Measurements from ENCODE around the gene CHST3. TPM values are rescaled to one million over a fixed set of nuclear protein-coding genes. Genes with fewer than 3 reads are reported as not detected.
"Not testable (repeated sequence)": the region's sequence is repeated elsewhere in the genome, so short reads cannot be mapped to it uniquely, and the experiment has no call there.

CHST3 gene
- total RNA-seq, 2 experiments from 2014 or later, result 0.05 TPM; not detected in 1

- ATAC-seq (no peak), DNase-seq (no peak)
- Mint-ChIP-seq H3K4me3 (no peak overlapping the region), H3K36me3 (no peaks in the 10 kb centered on the region), H3K27me3 (peaks cover 5% of the 10 kb centered on the region), H3K9me3 (ENCODE audit: low read depth) (no peaks in the 10 kb centered on the region), H3K27ac (no peak overlapping the region), H3K4me1 (peaks cover 4% of the 10 kb centered on the region)
- CTCF ChIA-PET, result no interaction called here
Measured at GRCh38 chr10:71980181-71981014, 16.2 kb downstream of the CHST3 start.

GRCh38 chr10:71981015-71981875 is 17.1 kb downstream of the CHST3 start:
- Mint-ChIP-seq H3K27me3 (peaks cover 5% of the 10 kb centered on the region), H3K36me3 (no peaks in the 10 kb centered on the region), H3K27ac (no peak overlapping the region), H3K9me3 (ENCODE audit: low read depth) (no peaks in the 10 kb centered on the region), H3K4me3 (no peak overlapping the region), H3K4me1 (peaks cover 9% of the 10 kb centered on the region)
- ATAC-seq (no peak), DNase-seq (no peak)
- CTCF ChIA-PET, result no interaction called here

- Mint-ChIP-seq H3K27me3 (peaks cover 5% of the 10 kb centered on the region), H3K9me3 (ENCODE audit: low read depth) (no peaks in the 10 kb centered on the region), H3K4me1 (peaks cover 9% of the 10 kb centered on the region), H3K27ac (no peak overlapping the region), H3K4me3 (no peak overlapping the region), H3K36me3 (no peaks in the 10 kb centered on the region)
- CTCF ChIA-PET, result no interaction called here
- ATAC-seq (no peak), DNase-seq (no peak)
Measured at GRCh38 chr10:71981876-71982230, 17.7 kb downstream of the CHST3 start.

- CTCF ChIA-PET, result no interaction called here
- H3K27me3 Mint-ChIP-seq, result peaks cover 5% of the 10 kb centered on the region
Measured at GRCh38 chr10:71982269-71983178, 18.3 kb downstream of the CHST3 start.

GRCh38 chr10:71984126-71984808 is 20.1 kb downstream of the CHST3 start:
- Mint-ChIP-seq H3K4me1 (peaks cover 9% of the 10 kb centered on the region), H3K4me3 (no peak overlapping the region), H3K9me3 (ENCODE audit: low read depth) (no peaks in the 10 kb centered on the region), H3K27ac (no peak overlapping the region), H3K27me3 (peaks cover 6% of the 10 kb centered on the region), H3K36me3 (no peaks in the 10 kb centered on the region)
- CTCF ChIA-PET, result interaction anchor here (1.1 kb wide), 1 partner anchor 65 kb away, joined by 3 read pairs; no protein-coding TSS in a partner anchor
- ATAC-seq (no peak), DNase-seq (no peak)

More at GRCh38 chr10:71982269-71983178, 18.3 kb downstream of the CHST3 start:
- ATAC-seq (no peak), DNase-seq (no peak)
- H3K9me3 Mint-ChIP-seq (ENCODE audit: low read depth), result no peaks in the 10 kb centered on the region
- H3K4me1 Mint-ChIP-seq, result peaks cover 9% of the 10 kb centered on the region
- H3K27ac Mint-ChIP-seq, result no peak overlapping the region
- H3K36me3 Mint-ChIP-seq, result no peaks in the 10 kb centered on the region
- no peak overlapping the region for H3K4me3 Mint-ChIP-seq

GRCh38 chr10:71984809-71985388 is 20.7 kb downstream of the CHST3 start:
- Mint-ChIP-seq H3K9me3 (ENCODE audit: low read depth) (no peaks in the 10 kb centered on the region), H3K4me3 (no peak overlapping the region), H3K27me3 (peaks cover 7% of the 10 kb centered on the region), H3K27ac (no peak overlapping the region), H3K4me1 (peaks cover 9% of the 10 kb centered on the region), H3K36me3 (no peaks in the 10 kb centered on the region)
- DNase-seq (no peak), ATAC-seq (no peak)
- CTCF ChIA-PET, result interaction anchor here (1.1 kb wide), 1 partner anchor 64 kb away, joined by 3 read pairs; no protein-coding TSS in a partner anchor

GRCh38 chr10:71985542-71986250 is 21.5 kb downstream of the CHST3 start:
- Mint-ChIP-seq H3K27ac (no peak overlapping the region), H3K4me1 (peaks cover 9% of the 10 kb centered on the region), H3K9me3 (ENCODE audit: low read depth) (no peaks in the 10 kb centered on the region), H3K36me3 (no peaks in the 10 kb centered on the region), H3K4me3 (no peak overlapping the region), H3K27me3 (peaks cover 8% of the 10 kb centered on the region)
- CTCF ChIA-PET, result no interaction called here
- ATAC-seq (no peak), DNase-seq (no peak)

GRCh38 chr10:71988895-71989294 is 24.7 kb downstream of the CHST3 start:
- not testable (repeated sequence) for H3K36me3 Mint-ChIP-seq; H3K9me3 Mint-ChIP-seq (ENCODE audit: low read depth); ATAC-seq; DNase-seq; H3K4me1 Mint-ChIP-seq; H3K4me3 Mint-ChIP-seq; H3K27ac Mint-ChIP-seq
- CTCF ChIA-PET, result interaction anchor here (2.0 kb wide), 1 partner anchor 59 kb away, joined by 6 read pairs; no protein-coding TSS in a partner anchor
- peaks cover 12% of the 10 kb centered on the region for H3K27me3 Mint-ChIP-seq

- Mint-ChIP-seq H3K27me3 (peaks cover 12% of the 10 kb centered on the region), H3K4me3 (no peak overlapping the region), H3K4me1 (peaks cover 9% of the 10 kb centered on the region), H3K36me3 (no peaks in the 10 kb centered on the region), H3K27ac (no peak overlapping the region), H3K9me3 (ENCODE audit: low read depth) (no peaks in the 10 kb centered on the region)
- DNase-seq, result no peak
- CTCF ChIA-PET, result interaction anchor here (2.0 kb wide), 1 partner anchor 58 kb away, joined by 6 read pairs; no protein-coding TSS in a partner anchor
- ATAC-seq, result no peak
Measured at GRCh38 chr10:71989661-71990454, 25.7 kb downstream of the CHST3 start.

GRCh38 chr10:71990706-71991269 is 26.6 kb downstream of the CHST3 start:
- CTCF ChIA-PET, result interaction anchor here (2.0 kb wide), 1 partner anchor 58 kb away, joined by 6 read pairs; no protein-coding TSS in a partner anchor
- Mint-ChIP-seq H3K4me3 (no peak overlapping the region), H3K27ac (no peak overlapping the region), H3K36me3 (no peaks in the 10 kb centered on the region), H3K4me1 (peaks cover 1% of the 10 kb centered on the region), H3K27me3 (peaks cover 12% of the 10 kb centered on the region), H3K9me3 (ENCODE audit: low read depth) (no peaks in the 10 kb centered on the region)
- no peak for DNase-seq
- ATAC-seq, result no peak

- DNase-seq (no peak), ATAC-seq (no peak)
- H3K4me1 Mint-ChIP-seq, result no peaks in the 10 kb centered on the region
- no peak overlapping the region for H3K4me3 Mint-ChIP-seq
- peaks cover 14% of the 10 kb centered on the region for H3K27me3 Mint-ChIP-seq
- H3K9me3 Mint-ChIP-seq (ENCODE audit: low read depth), result no peaks in the 10 kb centered on the region
- CTCF ChIA-PET, result interaction anchor here (1.7 kb wide), 1 partner anchor 53 kb away, joined by 6 read pairs; no protein-coding TSS in a partner anchor
- H3K36me3 Mint-ChIP-seq, result no peaks in the 10 kb centered on the region
- H3K27ac Mint-ChIP-seq, result no peak overlapping the region
Measured at GRCh38 chr10:71995449-71995848, 31.3 kb downstream of the CHST3 start.
